Naive B cell (primary cell): ENCODE data around the gene IPO8. TPM values are rescaled to one million over a fixed set of nuclear protein-coding genes. Genes with fewer than 3 reads are reported as not detected.
A peak's percentile ranks its signal among the peaks of the same experiment; 100 is the strongest.

Experiments used
- ATAC-seq, 2 donors: fragments of 150-1000 bp; cut with Tn5 transposase; 2 replicates each; pipeline ENCODE4 v1.10.0; 2021; ENCODE audit warnings: low read depth in 2 of 2, mild to moderate bottlenecking in 2 of 2, moderate library complexity in 2 of 2
- DNase-seq: peaks from one replicate; pipeline ENCODE4 v3.0.0; 2022
- H3K27ac Mint-ChIP-seq, 6 donors: one replicate each; pipeline ENCODE4 v1.8.0; 2020 to 2022; ENCODE audit warnings: mild to moderate bottlenecking in 6 of 6, mixed read lengths in 6 of 6, moderate library complexity in 5 of 6, inconsistent platforms in 2 of 6
- H3K27me3 Mint-ChIP-seq, 3 donors: one replicate each; pipeline ENCODE4 v1.8.0; 2021 to 2022; ENCODE audit warnings: mixed read lengths in 3 of 3, mild to moderate bottlenecking in 1 of 3
- H3K36me3 Mint-ChIP-seq, 2 donors: one replicate each; pipeline ENCODE4 v1.8.0; 2020 to 2022; ENCODE audit warnings: mixed read lengths in 2 of 2, inconsistent platforms in 1 of 2, mild to moderate bottlenecking in 1 of 2
- H3K4me1 Mint-ChIP-seq, 3 donors: one replicate each; pipeline ENCODE4 v1.8.0; 2020 to 2022; ENCODE audit warnings: mixed read lengths in 3 of 3, inconsistent platforms in 1 of 3, mild to moderate bottlenecking in 1 of 3, moderate library complexity in 1 of 3
- H3K4me3 Mint-ChIP-seq, 8 donors: one replicate each; pipeline ENCODE4 v1.8.0; 2020 to 2022; ENCODE audit warnings: mild to moderate bottlenecking in 8 of 8, mixed read lengths in 8 of 8, moderate library complexity in 8 of 8, inconsistent platforms in 2 of 8
- H3K9me3 Mint-ChIP-seq, 7 donors: one replicate each; pipeline ENCODE4 v1.8.0; 2020 to 2022; ENCODE audit warnings: mixed read lengths in 7 of 7, mild to moderate bottlenecking in 5 of 7, inconsistent platforms in 2 of 7, moderate library complexity in 1 of 7
- polyA plus RNA-seq, 6 donors: library from polyadenylated mRNA; unstranded; fragments of 300-500 nt; fragmentation: Illumina TruSeq; gene quantifications; one replicate each; pipeline ENCODE4 v1.2.3, GENCODE V29; 2021; ENCODE audit warnings: low read depth in 6 of 6

The IPO8 gene
- polyA plus RNA-seq, 6 donors from 2014 or later: 10.0 to 19.0 (median 15.4) TPM

- H3K9me3 Mint-ChIP-seq: no peaks in the 10 kb centered on the region
Observed at GRCh38 chr12:30700216-30700900, 4.7 kb upstream of the IPO8 start.

GRCh38 chr12:30698346-30698745 is 2.7 kb upstream of the IPO8 start:
- ATAC-seq: no peak
- no peak overlapping the region for H3K27ac Mint-ChIP-seq
- no peak for DNase-seq
- H3K27me3 Mint-ChIP-seq: peaks cover 0 to 10% (median 0%) of the 10 kb centered on the region in 3 donors
- H3K4me1 Mint-ChIP-seq: peaks cover 21 to 28% (median 27%) of the 10 kb centered on the region in 3 donors
- H3K4me3 Mint-ChIP-seq: peak overlapping the region in 5 of 8 donors; percentile 2 to 98 (median 44)
- H3K36me3 Mint-ChIP-seq: no peaks in the 10 kb centered on the region
- H3K9me3 Mint-ChIP-seq: no peaks in the 10 kb centered on the region

More at GRCh38 chr12:30700216-30700900, 4.7 kb upstream of the IPO8 start:
- peak overlapping the region in 1 of 6 donors; percentile 44 for H3K27ac Mint-ChIP-seq
- H3K36me3 Mint-ChIP-seq: no peaks in the 10 kb centered on the region
- peaks cover 8 to 10% (median 9%) of the 10 kb centered on the region in 3 donors for H3K4me1 Mint-ChIP-seq
- no peak for ATAC-seq
- H3K4me3 Mint-ChIP-seq: peak overlapping the region in 1 of 8 donors; percentile 43
- peaks cover 0 to 10% (median 0%) of the 10 kb centered on the region in 3 donors for H3K27me3 Mint-ChIP-seq
- DNase-seq: no peak

GRCh38 chr12:30696943-30697342 is 1.3 kb upstream of the IPO8 start:
- H3K36me3 Mint-ChIP-seq: no peaks in the 10 kb centered on the region
- DNase-seq (no peak), ATAC-seq (no peak)
- peak overlapping the region in 6 of 8 donors; percentile 9 to 98 (median 32) for H3K4me3 Mint-ChIP-seq
- no peaks in the 10 kb centered on the region for H3K9me3 Mint-ChIP-seq
- peaks cover 25 to 40% (median 39%) of the 10 kb centered on the region in 3 donors for H3K4me1 Mint-ChIP-seq
- no peak overlapping the region for H3K27ac Mint-ChIP-seq
- H3K27me3 Mint-ChIP-seq: peaks cover 0 to 10% (median 0%) of the 10 kb centered on the region in 3 donors

GRCh38 chr12:30696486-30696885 is 817 bp upstream of the IPO8 start:
- H3K9me3 Mint-ChIP-seq: no peaks in the 10 kb centered on the region
- no peak for ATAC-seq
- peak overlapping the region; percentile 9 to 99 (median 98) for H3K4me3 Mint-ChIP-seq
- DNase-seq: no peak
- no peaks in the 10 kb centered on the region for H3K36me3 Mint-ChIP-seq
- H3K27ac Mint-ChIP-seq: peak overlapping the region in 2 of 6 donors; percentile 96 to 97
- H3K4me1 Mint-ChIP-seq: peaks cover 26 to 44% (median 43%) of the 10 kb centered on the region in 3 donors
- H3K27me3 Mint-ChIP-seq: peaks cover 0 to 10% (median 0%) of the 10 kb centered on the region in 3 donors

GRCh38 chr12:30696103-30696408 is 387 bp upstream of the IPO8 start:
- no peaks in the 10 kb centered on the region for H3K36me3 Mint-ChIP-seq
- no peaks in the 10 kb centered on the region for H3K9me3 Mint-ChIP-seq
- DNase-seq (no peak), ATAC-seq (peak; percentile 13 to 14)
- peaks cover 30 to 47% (median 47%) of the 10 kb centered on the region in 3 donors for H3K4me1 Mint-ChIP-seq
- peaks cover 0 to 10% (median 0%) of the 10 kb centered on the region in 3 donors for H3K27me3 Mint-ChIP-seq
- H3K27ac Mint-ChIP-seq: peak overlapping the region; percentile 93 to 99 (median 97)
- peak overlapping the region; percentile 86 to 99 (median 98) for H3K4me3 Mint-ChIP-seq

GRCh38 chr12:30694412-30695198 is 1.1 kb downstream of the IPO8 start:
- Mint-ChIP-seq H3K4me3 (peak overlapping the region; percentile 86 to 99 (median 98)), H3K9me3 (no peaks in the 10 kb centered on the region), H3K27ac (peak overlapping the region; percentile 86 to 99 (median 96)), H3K36me3 (peaks cover 0 to 5% of the 10 kb centered on the region in 2 donors), H3K27me3 (peaks cover 0 to 10% (median 0%) of the 10 kb centered on the region in 3 donors), H3K4me1 (peaks cover 34 to 51% (median 49%) of the 10 kb centered on the region in 3 donors)
- no peak for DNase-seq
- ATAC-seq: peak in 1 of 2 donors; percentile 13

GRCh38 chr12:30692470-30692869 is 3.2 kb downstream of the IPO8 start:
- no peak for DNase-seq
- Mint-ChIP-seq H3K36me3 (peaks cover 0 to 5% of the 10 kb centered on the region in 2 donors), H3K4me1 (peaks cover 34 to 53% (median 49%) of the 10 kb centered on the region in 3 donors), H3K9me3 (no peaks in the 10 kb centered on the region), H3K4me3 (peak overlapping the region in 5 of 8 donors; percentile 13 to 98 (median 18)), H3K27ac (peak overlapping the region in 4 of 6 donors; percentile 0 to 51 (median 26)), H3K27me3 (no peaks in the 10 kb centered on the region)
- no peak for ATAC-seq

GRCh38 chr12:30691122-30691879 is 4.4 kb downstream of the IPO8 start:
- ATAC-seq (no peak), DNase-seq (no peak)
- peaks cover 33 to 53% (median 47%) of the 10 kb centered on the region in 3 donors for H3K4me1 Mint-ChIP-seq

GRCh38 chr12:30687265-30687986 is 8.2 kb downstream of the IPO8 start:
- ATAC-seq: no peak
- Mint-ChIP-seq H3K9me3 (no peaks in the 10 kb centered on the region), H3K4me3 (no peak overlapping the region), H3K4me1 (peaks cover 11 to 20% (median 12%) of the 10 kb centered on the region in 3 donors), H3K36me3 (peaks cover 0 to 24% of the 10 kb centered on the region in 2 donors), H3K27ac (peak overlapping the region in 2 of 6 donors; percentile 15 to 69), H3K27me3 (no peaks in the 10 kb centered on the region)
- DNase-seq: no peak

More at GRCh38 chr12:30691122-30691879, 4.4 kb downstream of the IPO8 start:
- no peaks in the 10 kb centered on the region for H3K27me3 Mint-ChIP-seq
- H3K9me3 Mint-ChIP-seq: no peaks in the 10 kb centered on the region
- H3K4me3 Mint-ChIP-seq: peak overlapping the region in 2 of 8 donors; percentile 30 to 98
- peak overlapping the region in 5 of 6 donors; percentile 12 to 81 (median 69) for H3K27ac Mint-ChIP-seq
- peaks cover 0 to 5% of the 10 kb centered on the region in 2 donors for H3K36me3 Mint-ChIP-seq

GRCh38 chr12:30679241-30679640 is 16.4 kb downstream of the IPO8 start:
- Mint-ChIP-seq H3K4me3 (no peak overlapping the region), H3K27ac (no peak overlapping the region), H3K4me1 (peaks cover 0 to under 1% (median 0%) of the 10 kb centered on the region in 3 donors), H3K9me3 (no peaks in the 10 kb centered on the region), H3K36me3 (peaks cover 16 to 48% of the 10 kb centered on the region in 2 donors), H3K27me3 (no peaks in the 10 kb centered on the region)
- ATAC-seq (no peak), DNase-seq (no peak)

GRCh38 chr12:30678221-30678620 is 17.4 kb downstream of the IPO8 start:
- Mint-ChIP-seq H3K27ac (peak overlapping the region in 1 of 6 donors; percentile 13), H3K4me1 (no peaks in the 10 kb centered on the region), H3K27me3 (no peaks in the 10 kb centered on the region), H3K4me3 (no peak overlapping the region), H3K9me3 (no peaks in the 10 kb centered on the region), H3K36me3 (peaks cover 16 to 43% of the 10 kb centered on the region in 2 donors)
- no peak for ATAC-seq
- no peak for DNase-seq

GRCh38 chr12:30661210-30661609 is 34.5 kb downstream of the IPO8 start:
- Mint-ChIP-seq H3K4me1 (no peaks in the 10 kb centered on the region), H3K36me3 (peaks cover 13 to 23% of the 10 kb centered on the region in 2 donors), H3K9me3 (no peaks in the 10 kb centered on the region), H3K4me3 (no peak overlapping the region), H3K27ac (no peak overlapping the region), H3K27me3 (no peaks in the 10 kb centered on the region)
- no peak for ATAC-seq
- no peak for DNase-seq
